Transverse colon (tissue), 4 donors: Measurements from ENCODE around the gene KLHDC7B.

ENCODE experiments used
- POLR2AphosphoS5 ChIP-seq, 3 donors: sonication (generic); formaldehyde crosslinking; IDR thresholded peaks; one replicate each; pipeline ENCODE4 v1.6.1; 2016; ENCODE audit warnings: antibody characterized with exemption in 3 of 3
- TF ChIP-seq, protein P1 (sequence below), 5 experiments: fragments of 200-600 bp in 3 of 5; fragments of 450-650 bp in 2 of 5; sonication (generic) in 3 of 5; IDR thresholded peaks; 1 replicate in 2 of 5; 2 replicates in 3 of 5; pipeline ENCODE4 v1.5.1; 2016 to 2017; ENCODE audit warnings: antibody characterized with exemption in 5 of 5, inconsistent platforms in 3 of 5, mild to moderate bottlenecking in 2 of 5, moderate library complexity in 1 of 5

DNA sequence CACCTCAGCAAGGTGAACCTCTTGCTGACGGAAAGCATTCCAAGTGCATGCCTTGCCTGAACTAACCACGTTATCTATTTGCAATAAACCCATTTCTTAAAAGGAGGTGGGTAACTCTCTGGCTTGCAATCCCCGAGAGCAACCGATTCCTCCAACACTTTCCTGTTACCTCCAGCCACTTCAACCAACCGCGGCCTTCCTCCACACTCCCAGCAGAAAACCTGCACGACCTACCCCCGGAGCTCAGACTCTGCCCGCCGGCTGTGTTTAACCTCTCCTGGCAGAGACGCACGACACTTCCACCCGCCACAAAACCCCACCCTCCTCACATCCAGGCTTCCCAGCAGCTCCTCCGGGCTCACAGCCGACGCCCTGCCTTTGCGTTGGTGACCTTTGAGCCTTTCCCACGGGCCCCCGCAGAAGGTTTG is 21.0 kb upstream of the KLHDC7B start:
- TF ChIP-seq, protein P1, sequence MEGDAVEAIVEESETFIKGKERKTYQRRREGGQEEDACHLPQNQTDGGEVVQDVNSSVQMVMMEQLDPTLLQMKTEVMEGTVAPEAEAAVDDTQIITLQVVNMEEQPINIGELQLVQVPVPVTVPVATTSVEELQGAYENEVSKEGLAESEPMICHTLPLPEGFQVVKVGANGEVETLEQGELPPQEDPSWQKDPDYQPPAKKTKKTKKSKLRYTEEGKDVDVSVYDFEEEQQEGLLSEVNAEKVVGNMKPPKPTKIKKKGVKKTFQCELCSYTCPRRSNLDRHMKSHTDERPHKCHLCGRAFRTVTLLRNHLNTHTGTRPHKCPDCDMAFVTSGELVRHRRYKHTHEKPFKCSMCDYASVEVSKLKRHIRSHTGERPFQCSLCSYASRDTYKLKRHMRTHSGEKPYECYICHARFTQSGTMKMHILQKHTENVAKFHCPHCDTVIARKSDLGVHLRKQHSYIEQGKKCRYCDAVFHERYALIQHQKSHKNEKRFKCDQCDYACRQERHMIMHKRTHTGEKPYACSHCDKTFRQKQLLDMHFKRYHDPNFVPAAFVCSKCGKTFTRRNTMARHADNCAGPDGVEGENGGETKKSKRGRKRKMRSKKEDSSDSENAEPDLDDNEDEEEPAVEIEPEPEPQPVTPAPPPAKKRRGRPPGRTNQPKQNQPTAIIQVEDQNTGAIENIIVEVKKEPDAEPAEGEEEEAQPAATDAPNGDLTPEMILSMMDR (IDR thresholded peaks at IDR 0.05), result no peak
- TF ChIP-seq POLR2AphosphoS5 (IDR thresholded peaks at IDR 0.05), result no peak
